K562 (cell line): ENCODE measurements around the gene BBS5.

ENCODE experiments used
- BRF1 ChIP-seq: IDR thresholded peaks from 3 replicates; pipeline ENCODE4 v1.6.1; 2011; ENCODE audit warnings: borderline replicate concordance, mild to moderate bottlenecking; ENCODE audit not compliant: insufficient read length; ENCODE audit errors: extremely low read depth
- ELF4 ChIP-seq: fragments of 450-650 bp; formaldehyde crosslinking; IDR thresholded peaks from 2 replicates; pipeline ENCODE4 v1.4.0; 2022; ENCODE audit warnings: missing genetic modification characterization
- EP300 ChIP-seq: IDR thresholded peaks from 2 replicates; pipeline ENCODE4 v1.6.1; 2012; ENCODE audit warnings: low read length, improper control_type of control experiment
- ERF ChIP-seq: fragments of 450-650 bp; formaldehyde crosslinking; IDR thresholded peaks from 2 replicates; pipeline ENCODE4 v1.4.0; 2020; ENCODE audit warnings: mild to moderate bottlenecking, mixed read lengths
- FOXM1 ChIP-seq, 2 experiments: fragments of 450-650 bp in 1 of 2; sonication (generic) in 1 of 2; formaldehyde crosslinking in 1 of 2; IDR thresholded peaks; 2 replicates each; pipeline versions ENCODE4 v1.6.1 to v1.9.0; 2017 to 2022; ENCODE audit warnings: low read depth in 2 of 2, mild to moderate bottlenecking in 2 of 2, missing genetic modification reagents in 1 of 2, moderate library complexity in 1 of 2
- LARP7 ChIP-seq: fragments of 450-650 bp; IDR thresholded peaks from 2 replicates; pipeline ENCODE4 v1.6.1; 2016
- POLR2A ChIP-seq: fragments of 450-650 bp; conservative IDR thresholded peaks from 2 replicates; pipeline ENCODE4 v1.6.1; 2016
- RCOR1 ChIP-seq, 2 experiments: IDR thresholded peaks; 2 replicates each; pipeline ENCODE4 v1.6.1; 2012; ENCODE audit warnings: low read depth in 2 of 2, low read length in 2 of 2, borderline replicate concordance in 1 of 2, improper control_type of control experiment in 1 of 2
- SMAD4 ChIP-seq: fragments of 250-450 bp; sonication (Bioruptor Pico); conservative IDR thresholded peaks from 2 replicates; pipeline ENCODE4 v1.8.0; 2021; ENCODE audit warnings: inconsistent platforms, mild to moderate bottlenecking, moderate library complexity
- TSHZ1 ChIP-seq: fragments of 250-450 bp; sonication (Bioruptor Pico); IDR thresholded peaks from 2 replicates; pipeline ENCODE4 v1.4.0; 2020; ENCODE audit warnings: mild to moderate bottlenecking, moderate library complexity
- ZBTB2 ChIP-seq: fragments of 450-650 bp; IDR thresholded peaks from 2 replicates; pipeline ENCODE4 v1.6.1; 2016; ENCODE audit warnings: antibody characterized with exemption

- TF ChIP-seq TSHZ1 (CRISPR knock-in tag) (no peak), ELF4 (CRISPR knock-in tag) (no peak), SMAD4 (CRISPR knock-in tag) (no peak), LARP7 (no peak), POLR2A (no peak), EP300 (no peak), ZBTB2 (no peak), BRF1 (no peak), FOXM1 (IDR thresholded peaks at IDR 0.05; ENCODE audit: low read depth) (no peak), FOXM1 (CRISPR knock-in tag; IDR thresholded peaks at IDR 0.05; ENCODE audit: low read depth) (no peak), ERF (CRISPR knock-in tag) (no peak), RCOR1 (IDR thresholded peaks at IDR 0.05; ENCODE audit: borderline replicate concordance in 1 of 2, low read depth in 2 of 2, low read length in 2 of 2) (no peak)
Measured at GRCh38 chr2:169438466-169439072, 40.7 kb upstream of the BBS5 start.
